Measurements from ENCODE around the gene MYO1D. TPM values are rescaled to one million over a fixed set of nuclear protein-coding genes. Genes with fewer than 3 reads are reported as not detected.
"Not testable (repeated sequence)": the region's sequence is repeated elsewhere in the genome, so short reads cannot be mapped to it uniquely, and the experiment has no call there.

The MYO1D gene
- total RNA-seq, 1 donor from 2014 or later = 5.5 TPM

DNA sequence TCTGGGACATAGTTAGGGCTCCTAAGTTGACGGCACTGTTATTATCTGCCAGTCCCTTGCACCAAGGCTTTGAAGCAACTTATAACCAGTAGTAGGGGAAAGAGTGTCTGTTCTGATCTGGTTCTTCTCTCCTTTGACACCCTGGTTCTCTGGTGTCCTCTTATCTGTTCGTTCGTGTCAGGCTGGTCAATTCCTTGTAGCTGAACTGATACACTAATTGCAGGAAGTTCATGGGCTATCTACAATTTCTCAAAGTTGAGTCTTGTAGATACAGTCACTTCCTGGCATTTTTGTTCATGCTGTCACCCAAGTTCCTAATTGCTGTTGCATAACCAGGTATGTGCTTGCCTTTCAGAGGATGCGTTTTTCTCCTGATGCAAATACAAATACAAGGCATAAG lies 17.3 kb upstream of the MYO1D start:
- no peak overlapping the region for H3K27ac ChIP-seq (replicated peaks)
- no peak for DNase-seq
- H3K9me3 ChIP-seq (replicated peaks) = no peaks in the 10 kb centered on the region
- H3K36me3 ChIP-seq = no peaks in the 10 kb centered on the region
- TF ChIP-seq, protein P1, sequence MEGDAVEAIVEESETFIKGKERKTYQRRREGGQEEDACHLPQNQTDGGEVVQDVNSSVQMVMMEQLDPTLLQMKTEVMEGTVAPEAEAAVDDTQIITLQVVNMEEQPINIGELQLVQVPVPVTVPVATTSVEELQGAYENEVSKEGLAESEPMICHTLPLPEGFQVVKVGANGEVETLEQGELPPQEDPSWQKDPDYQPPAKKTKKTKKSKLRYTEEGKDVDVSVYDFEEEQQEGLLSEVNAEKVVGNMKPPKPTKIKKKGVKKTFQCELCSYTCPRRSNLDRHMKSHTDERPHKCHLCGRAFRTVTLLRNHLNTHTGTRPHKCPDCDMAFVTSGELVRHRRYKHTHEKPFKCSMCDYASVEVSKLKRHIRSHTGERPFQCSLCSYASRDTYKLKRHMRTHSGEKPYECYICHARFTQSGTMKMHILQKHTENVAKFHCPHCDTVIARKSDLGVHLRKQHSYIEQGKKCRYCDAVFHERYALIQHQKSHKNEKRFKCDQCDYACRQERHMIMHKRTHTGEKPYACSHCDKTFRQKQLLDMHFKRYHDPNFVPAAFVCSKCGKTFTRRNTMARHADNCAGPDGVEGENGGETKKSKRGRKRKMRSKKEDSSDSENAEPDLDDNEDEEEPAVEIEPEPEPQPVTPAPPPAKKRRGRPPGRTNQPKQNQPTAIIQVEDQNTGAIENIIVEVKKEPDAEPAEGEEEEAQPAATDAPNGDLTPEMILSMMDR (IDR thresholded peaks at IDR 0.05; ENCODE audit: borderline replicate concordance) = no peak
- no peaks in the 10 kb centered on the region for H3K27me3 ChIP-seq (ENCODE audit: low read depth)
- intact Hi-C loops (cut with micrococcal nuclease) = no loop called here
- no peak overlapping the region for H3K4me3 ChIP-seq
- H3K4me1 ChIP-seq = peaks cover 17% of the 10 kb centered on the region

DNA sequence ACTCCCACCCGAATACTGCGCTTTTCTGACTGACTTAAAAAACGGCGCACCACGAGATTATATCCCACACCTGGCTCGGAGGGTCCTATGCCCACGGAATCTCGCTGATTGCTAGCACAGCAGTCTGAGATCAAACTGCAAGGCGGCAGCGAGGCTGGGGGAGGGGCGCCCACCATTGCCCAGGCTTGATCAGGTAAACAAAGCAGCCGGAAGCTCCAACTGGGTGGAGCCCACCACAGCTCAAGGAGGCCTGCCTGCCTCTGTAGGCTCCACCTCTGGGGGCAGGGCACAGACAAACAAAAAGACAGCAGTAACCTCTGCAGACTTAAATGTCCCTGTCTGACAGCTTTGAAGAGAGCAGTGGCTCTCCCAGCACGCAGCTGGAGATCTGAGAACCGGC lies 10.5 kb upstream of the MYO1D start:
- H3K27ac ChIP-seq (replicated peaks); H3K9me3 ChIP-seq (replicated peaks); H3K36me3 ChIP-seq; H3K4me1 ChIP-seq; DNase-seq; H3K4me3 ChIP-seq; intact Hi-C loops (cut with micrococcal nuclease): not testable (repeated sequence)
- H3K27me3 ChIP-seq (ENCODE audit: low read depth) = peaks cover 36% of the 10 kb centered on the region

DNA sequence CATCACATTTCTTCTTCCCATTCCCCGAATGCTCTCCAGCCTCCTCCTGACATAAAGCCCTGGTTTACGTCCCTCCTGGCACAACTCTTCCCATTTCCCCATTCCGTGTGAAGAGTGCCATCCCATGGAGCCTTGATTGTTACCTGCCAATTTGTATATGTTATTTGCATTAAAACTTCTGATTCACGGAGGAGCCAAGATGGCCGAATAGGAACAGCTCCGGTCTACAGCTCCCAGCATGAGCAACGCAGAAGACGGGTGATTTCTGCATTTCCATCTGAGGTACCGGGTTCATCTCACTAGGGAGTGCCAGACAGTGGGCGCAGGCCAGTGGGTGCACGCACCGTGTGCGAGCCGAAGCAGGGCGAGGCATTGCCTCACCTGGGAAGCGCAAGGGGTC lies 10.0 kb upstream of the MYO1D start:
- H3K36me3 ChIP-seq; H3K4me3 ChIP-seq; DNase-seq; H3K27ac ChIP-seq (replicated peaks); H3K9me3 ChIP-seq (replicated peaks); H3K4me1 ChIP-seq; intact Hi-C loops (cut with micrococcal nuclease): not testable (repeated sequence)
- H3K27me3 ChIP-seq (ENCODE audit: low read depth) = peaks cover 41% of the 10 kb centered on the region

DNA sequence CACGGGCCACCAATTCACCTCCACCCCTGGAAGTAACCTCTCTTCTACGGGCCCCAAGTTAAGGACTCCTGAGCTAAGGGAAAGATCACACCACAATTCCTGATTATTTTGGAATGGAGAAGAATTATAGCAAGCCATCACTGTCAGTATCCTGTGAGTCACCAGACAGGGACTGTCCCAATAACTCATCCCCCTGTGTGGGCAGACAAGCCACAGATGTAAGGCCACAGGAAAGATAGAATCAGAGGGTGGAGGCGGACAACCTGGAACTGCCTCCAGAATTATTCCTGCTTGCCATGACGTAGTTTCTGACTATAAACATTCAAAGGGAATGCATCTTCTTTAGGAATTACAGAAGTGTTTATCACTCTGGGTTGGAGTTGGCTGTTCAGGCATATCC lies 5.8 kb upstream of the MYO1D start:
- Histone ChIP-seq H3K27ac (replicated peaks) (no peak overlapping the region), H3K36me3 (no peaks in the 10 kb centered on the region), H3K9me3 (replicated peaks) (no peaks in the 10 kb centered on the region), H3K4me3 (no peak overlapping the region), H3K27me3 (ENCODE audit: low read depth) (peaks cover 42% of the 10 kb centered on the region), H3K4me1 (peaks cover 4% of the 10 kb centered on the region)
- TF ChIP-seq, protein P1 (IDR thresholded peaks at IDR 0.05; ENCODE audit: borderline replicate concordance) = no peak
- intact Hi-C loops (cut with micrococcal nuclease) = no loop called here
- DNase-seq = no peak

DNA sequence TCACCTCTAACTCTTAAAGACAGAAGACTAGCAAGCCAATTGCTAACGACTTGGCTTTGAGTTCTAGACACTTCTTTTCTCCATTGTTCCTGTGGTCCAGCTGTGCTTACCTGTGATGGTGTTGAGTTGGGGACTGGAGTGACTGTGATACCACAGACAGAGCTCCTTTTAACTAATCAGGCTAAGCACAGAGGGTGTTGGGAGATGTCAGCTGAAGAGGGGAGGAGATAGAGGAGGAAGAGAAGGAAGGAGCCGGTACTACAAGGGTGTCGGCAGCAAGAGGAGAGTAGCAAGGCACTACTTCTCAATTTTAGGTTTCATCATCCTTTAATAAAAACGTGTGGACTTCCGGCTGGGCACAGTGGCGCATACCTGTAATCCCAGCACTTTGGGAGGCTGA lies 5.1 kb upstream of the MYO1D start:
- H3K4me3 ChIP-seq = no peak overlapping the region
- H3K9me3 ChIP-seq (replicated peaks) = no peaks in the 10 kb centered on the region
- no peak for DNase-seq
- no peaks in the 10 kb centered on the region for H3K36me3 ChIP-seq
- peaks cover 9% of the 10 kb centered on the region for H3K4me1 ChIP-seq
- intact Hi-C loops (cut with micrococcal nuclease) = no loop called here
- TF ChIP-seq, protein P1 (IDR thresholded peaks at IDR 0.05; ENCODE audit: borderline replicate concordance) = no peak
- no peak overlapping the region for H3K27ac ChIP-seq (replicated peaks)
- H3K27me3 ChIP-seq (ENCODE audit: low read depth) = peaks cover 42% of the 10 kb centered on the region

DNA sequence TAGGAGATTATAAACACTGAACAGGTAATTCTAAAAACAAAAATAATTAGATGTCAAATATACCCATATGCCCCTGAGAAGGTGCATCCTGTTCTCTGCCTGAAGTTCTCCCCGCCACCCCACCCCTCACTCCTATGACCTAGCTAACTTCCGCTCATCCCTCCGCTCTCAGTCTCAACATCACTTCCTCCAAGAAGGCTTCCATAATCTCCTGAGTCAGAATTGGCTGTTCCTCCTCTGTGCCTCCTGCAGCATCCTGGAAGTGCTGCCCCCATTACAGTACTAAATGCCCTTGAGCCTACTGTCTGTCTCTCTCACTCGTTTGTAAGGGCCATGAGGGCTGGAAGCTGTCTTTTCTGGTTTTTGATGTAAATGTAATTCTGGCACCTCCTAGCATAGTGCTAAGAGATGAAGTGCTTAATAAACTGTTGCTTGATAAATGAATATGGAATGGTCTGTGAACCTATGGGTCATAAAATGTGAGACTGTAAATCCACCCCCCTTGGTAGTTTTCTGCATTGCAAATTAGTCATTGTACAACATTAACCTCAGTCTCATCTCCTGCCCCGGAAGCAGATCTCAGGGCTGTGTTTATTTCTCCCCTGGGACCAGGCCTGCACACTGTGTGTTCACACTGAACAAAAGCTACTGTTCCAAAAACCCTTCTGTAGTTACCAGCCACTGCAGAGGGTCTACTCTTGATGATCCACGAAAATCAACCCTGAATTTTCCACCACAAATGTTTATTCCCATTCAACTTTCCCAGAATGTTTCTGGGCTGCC lies 3.9 kb upstream of the MYO1D start:
- H3K27ac ChIP-seq (replicated peaks) = no peak overlapping the region
- H3K36me3 ChIP-seq = no peaks in the 10 kb centered on the region
- TF ChIP-seq, protein P1 (IDR thresholded peaks at IDR 0.05; ENCODE audit: borderline replicate concordance) = no peak
- intact Hi-C loops (cut with micrococcal nuclease) = no loop called here
- no peak overlapping the region for H3K4me3 ChIP-seq
- H3K4me1 ChIP-seq = peaks cover 18% of the 10 kb centered on the region
- DNase-seq = no peak
- H3K9me3 ChIP-seq (replicated peaks) = no peaks in the 10 kb centered on the region
- H3K27me3 ChIP-seq (ENCODE audit: low read depth) = peaks cover 34% of the 10 kb centered on the region

Measured in left ventricle myocardium inferior (tissue), 1 donor.